GM12875 (cell line): Measurements from ENCODE around the gene GALC.

Experiments used
- H3K4me3 ChIP-seq: one replicate; pipeline ENCODE4 v1.5.1; 2011; ENCODE audit warnings: low read depth, low read length, control low read depth
- TF ChIP-seq, protein P1 (sequence below): IDR thresholded peaks from 2 replicates; pipeline ENCODE4 v1.5.1; 2011; ENCODE audit warnings: low read depth, mild to moderate bottlenecking, control low read depth, inconsistent platforms, low read length, moderate library complexity, borderline replicate concordance; ENCODE audit not compliant: insufficient read depth

Gene GALC

DNA sequence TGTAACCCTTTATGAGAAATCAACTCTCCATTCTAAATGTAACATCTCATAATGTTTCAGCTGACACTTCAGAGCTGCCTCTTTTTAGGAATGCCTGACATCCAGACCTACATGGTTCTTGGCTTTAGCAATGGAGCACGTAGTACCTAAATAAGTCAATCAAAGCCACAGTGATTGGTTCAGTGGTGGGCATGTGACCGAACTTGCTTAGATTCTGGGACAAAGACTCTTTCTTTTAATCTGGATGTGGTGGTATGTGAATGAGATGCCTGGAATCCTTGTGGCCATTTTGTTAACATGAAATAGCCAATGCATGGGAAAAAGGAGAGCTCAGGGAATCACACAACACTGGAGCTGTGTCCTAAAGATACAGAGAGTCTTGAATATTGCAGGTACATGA, 23.8 kb upstream of the GALC start:
- TF ChIP-seq, protein P1, sequence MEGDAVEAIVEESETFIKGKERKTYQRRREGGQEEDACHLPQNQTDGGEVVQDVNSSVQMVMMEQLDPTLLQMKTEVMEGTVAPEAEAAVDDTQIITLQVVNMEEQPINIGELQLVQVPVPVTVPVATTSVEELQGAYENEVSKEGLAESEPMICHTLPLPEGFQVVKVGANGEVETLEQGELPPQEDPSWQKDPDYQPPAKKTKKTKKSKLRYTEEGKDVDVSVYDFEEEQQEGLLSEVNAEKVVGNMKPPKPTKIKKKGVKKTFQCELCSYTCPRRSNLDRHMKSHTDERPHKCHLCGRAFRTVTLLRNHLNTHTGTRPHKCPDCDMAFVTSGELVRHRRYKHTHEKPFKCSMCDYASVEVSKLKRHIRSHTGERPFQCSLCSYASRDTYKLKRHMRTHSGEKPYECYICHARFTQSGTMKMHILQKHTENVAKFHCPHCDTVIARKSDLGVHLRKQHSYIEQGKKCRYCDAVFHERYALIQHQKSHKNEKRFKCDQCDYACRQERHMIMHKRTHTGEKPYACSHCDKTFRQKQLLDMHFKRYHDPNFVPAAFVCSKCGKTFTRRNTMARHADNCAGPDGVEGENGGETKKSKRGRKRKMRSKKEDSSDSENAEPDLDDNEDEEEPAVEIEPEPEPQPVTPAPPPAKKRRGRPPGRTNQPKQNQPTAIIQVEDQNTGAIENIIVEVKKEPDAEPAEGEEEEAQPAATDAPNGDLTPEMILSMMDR = no peak
- H3K4me3 ChIP-seq = no peak overlapping the region

DNA sequence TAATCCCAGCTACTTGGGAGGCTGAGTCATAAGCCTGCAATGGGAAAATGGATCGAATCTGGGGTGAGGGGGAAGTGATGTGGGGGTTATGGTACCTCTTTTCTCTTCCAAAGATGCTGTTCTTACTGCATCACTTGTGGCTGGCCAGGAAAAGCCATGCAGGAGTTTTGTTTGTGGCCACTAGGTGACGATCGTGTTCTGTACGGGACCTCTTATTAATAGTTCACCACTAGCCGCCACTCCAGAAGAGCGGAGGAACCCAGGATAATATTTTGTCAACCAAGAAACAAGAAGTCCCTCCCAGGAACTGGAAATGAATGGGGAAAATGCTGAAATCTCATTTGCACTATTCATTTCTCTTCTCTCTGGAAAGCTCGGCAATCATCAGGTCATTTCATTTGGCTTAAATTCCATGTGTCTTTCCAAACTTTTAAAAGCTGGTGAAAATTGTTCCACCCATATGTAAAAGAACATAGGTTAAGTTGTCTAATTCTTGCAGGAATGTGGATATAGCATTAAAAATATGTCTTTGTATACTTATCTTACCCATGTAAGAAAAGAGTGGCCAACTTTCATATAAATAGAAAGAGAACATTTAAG, 20.9 kb upstream of the GALC start:
- no peak overlapping the region for H3K4me3 ChIP-seq
- TF ChIP-seq, protein P1 = peak; percentile 88

DNA sequence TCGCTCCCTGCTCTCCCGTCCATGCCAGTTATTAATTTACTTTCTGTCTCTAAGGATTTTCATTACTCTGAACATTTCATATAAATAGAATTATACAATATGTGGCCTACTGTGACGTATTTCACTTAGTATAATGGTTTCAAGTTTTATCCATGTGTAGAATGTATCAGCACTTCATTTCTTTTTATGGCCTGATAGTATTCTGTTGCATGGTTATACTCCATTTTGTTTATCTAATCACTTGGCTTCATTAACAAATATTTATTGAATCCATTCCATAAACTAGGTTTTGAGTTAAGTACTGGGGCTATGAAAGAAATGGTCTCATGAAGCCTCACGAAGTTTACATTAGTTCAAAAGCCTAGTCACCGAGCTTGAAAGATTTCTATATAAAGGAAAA, 19.5 kb upstream of the GALC start:
- TF ChIP-seq, protein P1 = no peak
- H3K4me3 ChIP-seq = no peak overlapping the region

DNA sequence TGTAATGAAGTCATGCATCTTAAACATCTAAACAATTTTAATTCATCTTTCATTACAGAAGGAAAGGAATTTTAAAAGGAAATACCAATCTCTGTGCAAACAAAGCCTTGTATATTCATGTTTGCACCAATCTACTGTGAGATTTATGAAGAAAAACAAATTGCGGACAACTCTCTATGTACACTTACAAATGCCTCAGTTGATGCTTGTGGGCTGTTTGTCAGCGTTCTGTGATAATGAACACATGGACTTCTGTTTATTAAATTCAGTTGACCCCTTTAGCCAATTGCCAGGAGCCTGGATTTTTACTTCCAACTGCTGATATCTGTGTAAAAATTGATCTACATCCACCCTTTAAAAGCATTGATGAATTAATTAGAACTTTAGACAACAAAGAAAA, 17.3 kb upstream of the GALC start:
- no peak overlapping the region for H3K4me3 ChIP-seq
- TF ChIP-seq, protein P1 = no peak

DNA sequence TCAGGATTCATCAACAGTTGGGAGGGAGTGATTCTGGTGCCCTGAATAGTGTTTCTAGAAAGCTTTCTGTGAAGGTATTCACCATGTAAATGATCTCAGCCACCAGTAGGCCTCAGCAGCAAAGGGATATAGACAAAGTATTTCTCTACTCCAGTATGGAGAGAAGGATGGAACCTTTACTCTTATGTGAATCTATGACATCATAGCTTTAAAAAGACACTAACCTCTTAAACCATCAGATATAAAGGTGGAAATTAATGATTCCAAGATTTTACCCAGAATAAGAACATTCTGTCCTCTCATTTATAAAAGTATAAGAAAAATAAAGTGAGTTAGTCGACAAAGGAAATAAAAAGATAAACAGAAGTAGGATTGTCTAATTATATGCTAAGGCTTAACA, 16.5 kb upstream of the GALC start:
- no peak overlapping the region for H3K4me3 ChIP-seq
- TF ChIP-seq, protein P1 = no peak

DNA sequence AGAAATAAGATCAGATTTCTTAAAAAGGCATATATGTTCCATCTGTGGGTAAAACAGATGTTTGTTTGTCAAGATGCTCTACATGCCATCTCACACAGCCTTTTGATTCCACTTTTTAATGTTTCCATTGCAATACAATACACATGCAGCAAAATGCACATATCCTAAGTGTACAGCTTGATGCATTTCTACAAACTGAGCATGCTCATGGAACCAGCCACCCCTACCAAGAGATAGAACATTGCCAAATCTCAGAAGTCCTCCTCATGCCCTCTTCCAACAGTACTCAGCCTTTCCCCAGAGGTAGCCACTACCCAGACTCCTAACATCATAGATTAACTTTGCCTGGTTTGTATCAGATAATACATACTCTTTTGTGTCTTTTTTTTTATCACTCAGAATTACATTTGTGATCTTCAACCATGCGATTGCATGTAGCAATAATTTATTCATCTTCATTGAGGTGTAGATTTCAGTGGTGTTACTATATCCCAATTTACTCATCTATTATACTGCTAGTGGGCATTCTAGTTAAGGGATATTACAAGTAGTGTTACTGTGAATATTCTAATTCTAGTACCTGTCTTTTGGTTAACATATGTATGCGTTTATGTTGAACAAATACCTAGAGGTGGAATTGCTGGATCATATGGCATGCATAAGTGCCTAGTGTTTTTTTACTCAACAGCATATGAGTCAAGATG, 15.2 kb upstream of the GALC start:
- TF ChIP-seq, protein P1 = no peak
- no peak overlapping the region for H3K4me3 ChIP-seq

DNA sequence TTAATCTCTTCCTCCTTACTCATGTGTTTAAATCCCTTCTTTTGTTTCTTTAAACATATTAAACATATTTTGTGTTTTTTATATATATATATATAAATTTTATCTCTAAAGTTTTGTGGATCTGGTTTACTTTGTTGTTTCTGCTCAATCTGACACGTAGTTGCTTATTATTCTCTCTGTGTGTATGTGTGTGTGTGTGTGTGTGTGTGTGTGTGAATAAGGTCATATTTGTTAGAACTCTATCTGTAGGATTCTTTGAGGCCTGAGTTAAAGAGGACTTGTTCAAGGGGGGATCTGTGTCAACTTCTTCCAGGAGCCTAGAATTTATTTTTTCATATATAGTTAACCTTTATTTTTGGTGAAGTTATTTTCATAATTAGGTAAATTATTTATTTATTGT, 14.6 kb upstream of the GALC start:
- H3K4me3 ChIP-seq = no peak overlapping the region
- TF ChIP-seq, protein P1 = no peak
